ENCODE data around the gene PPM1F. TPM values are rescaled to one million over a fixed set of nuclear protein-coding genes. Genes with fewer than 3 reads are reported as not detected.

Gene PPM1F
- total and polyA plus RNA-seq, 10 donors, result 13.6 to 103 (median 76.4) TPM

DNA sequence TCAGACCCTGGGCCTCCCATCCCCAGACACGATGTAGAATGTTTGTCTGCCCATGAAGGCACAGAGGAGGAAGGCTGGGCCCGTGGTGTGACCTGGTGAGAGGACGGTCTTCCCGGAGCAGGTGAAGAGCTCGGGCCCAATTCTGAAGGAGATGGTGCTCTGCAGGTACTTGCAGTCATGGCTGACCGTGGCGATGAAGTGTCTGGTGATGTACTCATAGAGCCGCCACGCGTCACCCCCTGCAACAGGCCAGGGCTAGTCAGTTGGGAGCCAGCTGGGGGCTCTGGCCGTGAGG lies 10.0 kb upstream of the PPM1F start:
- Histone ChIP-seq H3K27ac (no peak overlapping the region), H3K36me3 (peaks cover 6 to 100% (median 90%) of the 10 kb centered on the region in 6 donors), H3K9me3 (no peaks in the 10 kb centered on the region), H3K4me3 (no peak overlapping the region), H3K27me3 (replicated peaks in 1 of 7) (no peaks in the 10 kb centered on the region), H3K4me1 (no peaks in the 10 kb centered on the region)
- intact Hi-C loops (cut with DNase I; ENCODE audit: low total_unique reads), result no loop called here
- WGBS, 5 donors, result 91 to 98% (median 95%) methylated on average over 11 of the region's 11 CpGs
- TF ChIP-seq POLR2AphosphoS5 (IDR thresholded peaks at IDR 0.05) (no peak), POLR2A (IDR thresholded peaks at IDR 0.05) (no peak)
- TF ChIP-seq, protein P1, sequence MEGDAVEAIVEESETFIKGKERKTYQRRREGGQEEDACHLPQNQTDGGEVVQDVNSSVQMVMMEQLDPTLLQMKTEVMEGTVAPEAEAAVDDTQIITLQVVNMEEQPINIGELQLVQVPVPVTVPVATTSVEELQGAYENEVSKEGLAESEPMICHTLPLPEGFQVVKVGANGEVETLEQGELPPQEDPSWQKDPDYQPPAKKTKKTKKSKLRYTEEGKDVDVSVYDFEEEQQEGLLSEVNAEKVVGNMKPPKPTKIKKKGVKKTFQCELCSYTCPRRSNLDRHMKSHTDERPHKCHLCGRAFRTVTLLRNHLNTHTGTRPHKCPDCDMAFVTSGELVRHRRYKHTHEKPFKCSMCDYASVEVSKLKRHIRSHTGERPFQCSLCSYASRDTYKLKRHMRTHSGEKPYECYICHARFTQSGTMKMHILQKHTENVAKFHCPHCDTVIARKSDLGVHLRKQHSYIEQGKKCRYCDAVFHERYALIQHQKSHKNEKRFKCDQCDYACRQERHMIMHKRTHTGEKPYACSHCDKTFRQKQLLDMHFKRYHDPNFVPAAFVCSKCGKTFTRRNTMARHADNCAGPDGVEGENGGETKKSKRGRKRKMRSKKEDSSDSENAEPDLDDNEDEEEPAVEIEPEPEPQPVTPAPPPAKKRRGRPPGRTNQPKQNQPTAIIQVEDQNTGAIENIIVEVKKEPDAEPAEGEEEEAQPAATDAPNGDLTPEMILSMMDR (IDR thresholded peaks at IDR 0.05 in 8 of 11, conservative IDR thresholded peaks at IDR 0.05 in 3 of 11), result no peak
- no peak for DNase-seq

GRCh38 chr22:21961886-21962654 lies 9.4 kb upstream of the PPM1F start:
- DNase-seq, result no peak
- 91 to 97% (median 95%) methylated on average over 18 to 23 of the region's 23 CpGs for WGBS, 5 donors
- no peak overlapping the region for H3K4me3 ChIP-seq
- H3K27ac ChIP-seq, result no peak overlapping the region
- H3K27me3 ChIP-seq (replicated peaks in 1 of 7), result no peaks in the 10 kb centered on the region
- TF ChIP-seq POLR2A (IDR thresholded peaks at IDR 0.05), result no peak
- TF ChIP-seq, protein P1 (IDR thresholded peaks at IDR 0.05 in 8 of 11, conservative IDR thresholded peaks at IDR 0.05 in 3 of 11), result no peak
- peak in 1 of 3 donors; percentile 16 for TF ChIP-seq POLR2AphosphoS5 (IDR thresholded peaks at IDR 0.05)
- H3K4me1 ChIP-seq, result no peaks in the 10 kb centered on the region
- intact Hi-C loops (cut with DNase I; ENCODE audit: low total_unique reads), result no loop called here
- H3K9me3 ChIP-seq, result no peaks in the 10 kb centered on the region
- H3K36me3 ChIP-seq, result peaks cover 6 to 95% (median 85%) of the 10 kb centered on the region in 6 donors

- H3K27ac ChIP-seq, result no peak overlapping the region
Observed at GRCh38 chr22:21961127-21961867, 8.6 kb upstream of the PPM1F start.

More at GRCh38 chr22:21961127-21961867, 8.6 kb upstream of the PPM1F start:
- no peaks in the 10 kb centered on the region for H3K4me1 ChIP-seq
- DNase-seq, result no peak
- H3K27me3 ChIP-seq (replicated peaks in 1 of 7), result no peaks in the 10 kb centered on the region
- H3K36me3 ChIP-seq, result peaks cover 6 to 88% (median 77%) of the 10 kb centered on the region in 6 donors
- no peak overlapping the region for H3K4me3 ChIP-seq
- H3K9me3 ChIP-seq, result no peaks in the 10 kb centered on the region
- 90 to 97% (median 93%) methylated on average over 6 to 18 of the region's 18 CpGs for WGBS, 5 donors
- TF ChIP-seq POLR2AphosphoS5 (IDR thresholded peaks at IDR 0.05) (peak in 1 of 3 donors; percentile 7), POLR2A (IDR thresholded peaks at IDR 0.05) (no peak)
- TF ChIP-seq, protein P1 (IDR thresholded peaks at IDR 0.05 in 8 of 11, conservative IDR thresholded peaks at IDR 0.05 in 3 of 11), result no peak
- intact Hi-C loops (cut with DNase I; ENCODE audit: low total_unique reads), result no loop called here
